Activated T-helper 17 cell treated with anti-CD3 and anti-CD28 coated beads, Interleukin-2, amount 50 U/mL, for 72 hours (primary cell): Measurements from ENCODE around the gene PIMREG. TPM values are rescaled to one million over a fixed set of nuclear protein-coding genes. Genes with fewer than 3 reads are reported as not detected.
"Not testable (repeated sequence)": the region's sequence is repeated elsewhere in the genome, so short reads cannot be mapped to it uniquely, and the experiment has no call there.

ENCODE experiments used
- ATAC-seq: fragments of 150-1000 bp; cut with Tn5 transposase; replicated peaks from 2 replicates; pipeline ENCODE4 v1.10.0; 2021; ENCODE audit warnings: mild to moderate bottlenecking, moderate library complexity
- H3K27ac Mint-ChIP-seq: one replicate; pipeline ENCODE4 v1.8.0; 2022; ENCODE audit warnings: mixed read lengths
- H3K27me3 Mint-ChIP-seq: one replicate; pipeline ENCODE4 v1.8.0; 2022; ENCODE audit warnings: mixed read lengths
- H3K36me3 Mint-ChIP-seq: one replicate; pipeline ENCODE4 v1.8.0; 2022; ENCODE audit warnings: low read depth, mild to moderate bottlenecking, mixed read lengths
- H3K4me1 Mint-ChIP-seq: one replicate; pipeline ENCODE4 v1.8.0; 2022; ENCODE audit warnings: mixed read lengths
- H3K4me3 Mint-ChIP-seq: one replicate; pipeline ENCODE4 v1.8.0; 2022; ENCODE audit warnings: mild to moderate bottlenecking, mixed read lengths
- H3K9me3 Mint-ChIP-seq: one replicate; pipeline ENCODE4 v1.8.0; 2022; ENCODE audit warnings: mixed read lengths
- total RNA-seq, 2 donors: library from RNA; stranded (reverse); gene quantifications; one replicate each; pipeline ENCODE4 v1.2.3, GENCODE V29; 2022

The PIMREG gene
- total RNA-seq, 2 donors from 2014 or later, result 5.9 to 7.4 TPM

DNA sequence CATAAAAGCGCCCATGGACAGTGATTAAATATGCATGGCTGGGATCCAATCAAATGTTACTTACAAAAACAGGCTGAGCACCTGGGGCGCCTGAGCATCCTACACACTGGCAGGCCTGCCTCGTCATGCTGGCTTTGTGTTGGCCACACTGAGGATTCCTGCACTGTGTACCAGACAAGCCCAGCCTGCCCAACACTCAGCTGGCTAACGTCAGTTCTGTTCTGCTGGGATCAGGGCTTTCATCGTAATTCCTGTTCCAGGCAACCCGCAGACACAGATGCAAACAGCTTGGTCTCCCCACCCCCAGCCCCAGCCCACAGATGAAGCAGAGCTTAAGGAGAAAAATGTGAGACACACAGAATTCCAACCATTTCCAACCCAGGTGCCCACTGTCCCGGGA, 30.7 kb downstream of the PIMREG start:
- no peaks in the 10 kb centered on the region for H3K9me3 Mint-ChIP-seq
- H3K4me1 Mint-ChIP-seq, result peaks cover 5% of the 10 kb centered on the region
- peaks cover 3% of the 10 kb centered on the region for H3K27me3 Mint-ChIP-seq
- no peaks in the 10 kb centered on the region for H3K36me3 Mint-ChIP-seq
- no peak overlapping the region for H3K4me3 Mint-ChIP-seq
- no peak for ATAC-seq
- H3K27ac Mint-ChIP-seq, result no peak overlapping the region

DNA sequence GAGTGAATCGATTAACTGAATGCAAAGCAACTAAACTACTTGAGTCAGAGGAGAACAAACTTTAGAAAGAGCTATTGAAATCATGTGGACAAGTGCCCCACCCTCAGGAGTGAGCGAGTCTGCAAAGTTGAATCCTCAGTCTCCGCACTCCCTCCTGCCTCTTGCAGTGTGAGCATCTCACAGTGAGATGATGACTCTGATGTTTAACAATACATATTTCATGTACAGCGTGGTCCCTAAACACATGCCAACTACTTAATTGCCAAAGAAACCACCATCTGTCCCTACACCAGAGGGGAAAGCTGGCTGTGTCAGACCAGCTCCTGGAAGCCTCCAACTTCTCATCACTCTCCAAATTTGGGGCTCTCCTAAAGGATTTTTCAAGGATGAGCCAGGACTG, 31.2 kb downstream of the PIMREG start:
- H3K27ac Mint-ChIP-seq, result no peak overlapping the region
- H3K4me1 Mint-ChIP-seq, result peaks cover 5% of the 10 kb centered on the region
- H3K4me3 Mint-ChIP-seq, result no peak overlapping the region
- peaks cover 3% of the 10 kb centered on the region for H3K27me3 Mint-ChIP-seq
- H3K36me3 Mint-ChIP-seq, result no peaks in the 10 kb centered on the region
- ATAC-seq, result no peak
- H3K9me3 Mint-ChIP-seq, result no peaks in the 10 kb centered on the region

DNA sequence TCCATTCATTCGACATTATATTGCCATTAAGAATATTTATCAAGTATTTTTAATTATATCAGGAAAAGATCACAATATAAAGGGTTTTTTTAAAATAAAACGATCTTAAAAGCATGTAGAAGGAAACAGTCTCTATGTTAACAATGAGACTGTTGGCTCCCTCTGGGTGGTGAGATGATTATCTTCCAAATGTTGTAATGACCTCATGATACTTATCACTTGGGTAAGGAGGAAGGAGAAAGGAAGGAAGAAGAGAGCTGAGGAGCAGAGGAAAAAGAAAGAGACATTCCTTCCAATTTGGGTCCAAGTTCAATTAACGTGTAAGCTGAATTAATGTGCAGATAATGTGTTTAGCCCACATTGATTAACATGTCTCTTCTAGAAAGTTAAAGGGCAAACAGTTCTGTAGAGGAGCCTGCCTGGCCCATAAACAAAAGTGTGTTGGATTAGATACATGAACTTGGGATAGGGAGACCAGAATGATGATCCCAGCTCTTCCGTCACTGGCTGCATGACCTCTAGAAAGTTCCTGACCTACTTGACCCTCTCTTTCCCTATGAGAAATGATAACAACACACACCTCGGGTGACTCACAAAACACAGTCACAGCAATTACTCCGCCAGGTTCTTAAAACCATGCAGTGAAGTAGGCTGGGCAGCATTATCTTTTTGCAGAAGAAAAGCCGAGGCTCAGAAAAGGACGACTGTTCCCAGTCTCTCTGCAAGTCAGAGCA, 32.0 kb downstream of the PIMREG start:
- peaks cover 3% of the 10 kb centered on the region for H3K27me3 Mint-ChIP-seq
- H3K9me3 Mint-ChIP-seq, result no peaks in the 10 kb centered on the region
- peaks cover 5% of the 10 kb centered on the region for H3K4me1 Mint-ChIP-seq
- no peaks in the 10 kb centered on the region for H3K36me3 Mint-ChIP-seq
- no peak overlapping the region for H3K4me3 Mint-ChIP-seq
- no peak overlapping the region for H3K27ac Mint-ChIP-seq
- ATAC-seq, result no peak

DNA sequence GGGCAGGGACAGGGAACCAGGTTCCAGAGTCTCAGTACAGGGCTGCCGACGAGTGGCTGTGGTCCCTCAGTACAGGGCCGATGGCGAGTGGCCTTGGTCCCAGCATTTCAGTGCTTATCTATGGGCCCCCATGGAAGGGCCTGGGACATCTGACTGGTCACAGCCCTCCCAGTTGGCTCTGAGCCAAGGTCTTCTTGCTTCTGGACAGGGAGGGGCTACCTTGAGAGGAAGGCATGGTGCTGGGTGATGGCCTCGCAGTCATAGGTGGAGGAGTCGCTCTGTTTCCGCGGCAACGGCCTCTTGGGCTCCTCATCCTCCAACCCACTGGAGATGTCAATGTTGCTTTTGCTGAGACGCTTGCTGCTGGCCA, 32.5 kb downstream of the PIMREG start:
- no peaks in the 10 kb centered on the region for H3K9me3 Mint-ChIP-seq
- ATAC-seq, result no peak
- peaks cover 3% of the 10 kb centered on the region for H3K27me3 Mint-ChIP-seq

DNA sequence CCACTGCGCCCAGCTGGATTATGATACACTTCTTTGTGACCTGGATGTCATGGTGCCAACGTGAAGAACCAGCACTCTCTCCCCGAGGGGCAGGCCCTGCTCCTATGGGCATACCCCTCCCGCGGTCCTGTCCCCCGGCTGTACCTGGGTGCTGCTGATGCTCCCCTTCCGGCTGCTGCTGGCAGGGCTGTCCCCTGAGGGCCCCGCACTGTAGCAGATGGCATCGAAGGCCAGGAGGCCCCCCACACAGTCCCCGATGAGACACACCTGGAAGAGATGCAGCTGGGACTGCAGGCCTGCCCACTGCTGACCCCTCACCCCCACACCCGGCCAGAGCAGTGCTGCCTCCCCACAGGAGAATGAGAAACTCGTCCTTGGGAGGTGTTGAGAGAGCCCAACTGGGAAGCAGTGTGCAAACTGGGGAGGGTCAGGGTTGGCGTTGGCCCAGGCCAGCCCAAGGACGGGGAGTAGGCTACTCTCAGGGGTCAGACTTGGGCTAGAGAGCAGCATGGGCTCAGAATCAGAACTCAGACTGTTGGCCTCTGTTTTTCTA, 33.7 kb downstream of the PIMREG start:
- peaks cover 4% of the 10 kb centered on the region for H3K4me1 Mint-ChIP-seq
- H3K36me3 Mint-ChIP-seq, result no peaks in the 10 kb centered on the region
- H3K27me3 Mint-ChIP-seq, result peaks cover 3% of the 10 kb centered on the region
- H3K27ac Mint-ChIP-seq, result no peak overlapping the region
- ATAC-seq, result no peak
- no peaks in the 10 kb centered on the region for H3K9me3 Mint-ChIP-seq
- no peak overlapping the region for H3K4me3 Mint-ChIP-seq

More for the DNA sequence above, 32.5 kb downstream of the PIMREG start:
- Mint-ChIP-seq H3K27ac (no peak overlapping the region), H3K4me1 (peaks cover 5% of the 10 kb centered on the region), H3K36me3 (no peaks in the 10 kb centered on the region), H3K4me3 (no peak overlapping the region)

DNA sequence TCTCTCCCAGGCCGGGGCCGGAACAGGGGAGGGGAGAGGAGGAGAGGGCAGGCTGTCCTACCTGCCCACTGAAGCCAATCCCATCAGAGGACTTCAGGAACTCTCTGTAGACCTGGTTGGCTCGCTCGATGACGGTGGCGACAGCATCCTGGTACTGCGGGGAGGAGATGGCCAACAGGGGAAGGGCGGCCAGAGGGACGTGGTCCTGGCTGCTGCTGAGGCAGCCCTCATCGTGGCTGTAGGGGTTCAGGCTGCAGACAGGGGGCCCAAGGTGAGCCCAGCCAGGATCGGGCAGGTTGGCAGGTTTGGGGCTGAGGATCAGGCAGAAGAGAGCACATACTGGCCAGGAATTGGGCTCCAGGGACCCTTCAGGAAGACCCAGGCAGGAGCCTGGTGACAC, 34.2 kb downstream of the PIMREG start:
- H3K9me3 Mint-ChIP-seq, result no peaks in the 10 kb centered on the region
- no peak for ATAC-seq

DNA sequence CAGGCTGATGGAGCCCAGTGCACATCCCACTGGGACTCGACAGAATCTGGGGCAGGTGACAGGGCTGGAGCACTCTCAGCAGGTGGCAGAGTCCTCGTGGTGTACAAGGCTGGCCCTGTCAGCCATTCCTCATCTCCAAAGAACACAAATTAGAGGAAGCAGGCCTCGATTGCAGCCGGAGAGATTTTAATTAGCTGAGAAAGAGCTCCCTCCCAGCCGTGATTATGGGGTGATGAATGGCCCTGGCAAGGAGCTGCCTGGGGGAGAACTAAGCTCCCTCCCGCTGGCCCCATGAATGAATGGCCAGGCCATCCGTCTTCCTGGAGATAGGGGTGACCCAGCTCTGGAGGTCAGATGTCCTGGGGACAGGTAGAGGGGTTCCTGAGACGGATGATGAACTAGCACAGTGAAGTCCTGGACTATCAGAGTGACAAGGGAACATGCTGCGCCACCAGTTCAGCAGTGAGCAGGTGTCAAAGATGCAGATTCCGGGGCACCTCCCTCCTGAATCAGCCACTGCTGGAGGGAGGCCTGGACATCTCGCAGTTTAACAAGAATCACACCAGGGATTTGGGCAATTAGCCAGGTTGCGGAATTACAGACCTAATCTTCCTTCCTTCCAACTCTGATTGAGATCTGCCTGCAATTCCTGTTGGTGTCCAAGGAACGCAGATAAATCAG, 35.5 kb downstream of the PIMREG start:
- Mint-ChIP-seq H3K27me3 (peaks cover 3% of the 10 kb centered on the region), H3K4me1 (no peaks in the 10 kb centered on the region), H3K36me3 (no peaks in the 10 kb centered on the region), H3K4me3 (no peak overlapping the region), H3K27ac (no peak overlapping the region), H3K9me3 (no peaks in the 10 kb centered on the region)
- no peak for ATAC-seq

More for the DNA sequence above, 34.2 kb downstream of the PIMREG start:
- Mint-ChIP-seq H3K36me3 (no peaks in the 10 kb centered on the region), H3K4me3 (no peak overlapping the region), H3K27me3 (peaks cover 3% of the 10 kb centered on the region), H3K4me1 (no peaks in the 10 kb centered on the region), H3K27ac (no peak overlapping the region)

DNA sequence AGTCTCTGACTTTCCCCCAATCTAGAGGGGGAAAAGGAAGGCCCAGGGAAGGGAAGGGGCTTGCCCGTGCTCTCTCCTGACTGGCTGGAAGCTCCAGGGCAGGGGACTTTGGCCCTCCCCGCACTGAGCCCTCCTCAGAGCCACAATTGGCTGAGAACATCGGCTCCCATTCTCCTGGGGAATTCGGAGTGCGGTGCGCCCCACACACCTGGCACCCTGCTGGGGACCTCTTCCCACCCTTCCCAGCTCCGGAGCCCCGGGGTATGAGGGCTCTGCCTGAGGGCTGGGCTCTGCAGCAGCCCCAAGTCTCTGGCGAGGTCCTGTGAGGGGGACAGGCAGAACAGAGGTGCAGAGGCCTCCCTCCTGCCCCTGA, 36.0 kb downstream of the PIMREG start:
- Mint-ChIP-seq H3K27me3 (peaks cover 3% of the 10 kb centered on the region), H3K9me3 (no peaks in the 10 kb centered on the region), H3K4me1 (no peaks in the 10 kb centered on the region), H3K36me3 (no peaks in the 10 kb centered on the region), H3K4me3 (no peak overlapping the region), H3K27ac (no peak overlapping the region)
- ATAC-seq, result no peak

DNA sequence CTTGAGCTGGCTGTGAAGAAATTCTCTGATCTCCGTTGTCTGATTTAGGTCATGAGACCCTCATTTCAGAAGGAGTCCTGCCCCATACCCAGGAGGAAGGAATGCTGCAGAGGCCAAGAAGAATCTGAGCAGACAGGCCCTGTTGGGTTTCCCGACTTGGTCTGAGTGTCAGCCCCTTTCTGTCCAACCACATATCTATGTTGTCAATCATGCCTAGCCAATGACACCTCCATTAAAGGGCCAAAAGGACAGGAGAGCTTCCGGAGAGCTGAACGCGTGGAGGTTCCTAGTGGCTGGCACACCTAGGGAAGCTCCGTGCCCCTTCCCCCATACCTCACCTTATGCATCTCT, 37.8 kb downstream of the PIMREG start:
- H3K27me3 Mint-ChIP-seq, result peaks cover 3% of the 10 kb centered on the region
- no peaks in the 10 kb centered on the region for H3K36me3 Mint-ChIP-seq
- H3K27ac Mint-ChIP-seq, result no peak overlapping the region
- ATAC-seq, result no peak
- no peaks in the 10 kb centered on the region for H3K4me1 Mint-ChIP-seq
- H3K4me3 Mint-ChIP-seq, result no peak overlapping the region
- H3K9me3 Mint-ChIP-seq, result no peaks in the 10 kb centered on the region

DNA sequence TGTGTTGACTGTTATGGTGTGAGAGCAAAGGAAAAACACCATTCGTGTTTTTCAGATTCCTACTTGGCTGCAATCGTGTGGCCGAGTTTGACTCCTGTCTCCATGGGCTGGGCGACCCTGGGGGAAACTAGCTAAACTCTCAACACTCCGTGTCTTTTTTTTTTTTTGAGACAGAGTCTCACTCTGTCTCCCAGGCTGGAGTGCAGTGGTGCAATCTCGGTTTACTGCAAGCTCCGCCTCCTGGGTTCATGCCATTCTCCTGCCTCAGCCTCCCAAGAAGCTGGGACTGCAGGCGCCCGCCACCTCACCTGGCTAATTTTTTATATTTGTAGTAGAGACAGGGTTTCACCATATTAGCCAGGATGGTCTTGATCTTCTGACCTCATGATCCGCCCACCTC, 38.5 kb downstream of the PIMREG start:
- ATAC-seq, H3K4me1 Mint-ChIP-seq, H3K36me3 Mint-ChIP-seq, H3K27me3 Mint-ChIP-seq, H3K4me3 Mint-ChIP-seq, H3K9me3 Mint-ChIP-seq, H3K27ac Mint-ChIP-seq: not testable (repeated sequence)

DNA sequence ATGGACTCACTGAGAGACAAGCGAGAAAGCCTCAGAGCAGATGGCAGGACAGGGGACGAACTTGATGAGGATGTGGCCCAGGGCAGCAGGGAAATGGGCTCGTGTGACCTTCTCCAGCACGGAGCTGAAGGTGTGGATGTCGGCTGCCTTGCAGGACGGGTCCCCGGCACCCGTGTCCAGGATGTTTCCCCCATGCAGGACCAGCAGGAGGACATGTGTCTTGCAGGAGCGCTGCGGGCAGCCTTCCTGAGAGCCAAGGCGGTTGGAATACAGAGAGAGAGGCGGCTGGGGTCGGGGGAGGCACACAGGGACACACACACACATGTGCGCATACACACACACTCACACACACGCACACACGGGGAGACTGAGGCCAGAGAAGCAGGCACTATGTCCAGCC, 39.3 kb downstream of the PIMREG start:
- ATAC-seq, result no peak
- H3K9me3 Mint-ChIP-seq, result no peaks in the 10 kb centered on the region
- H3K4me3 Mint-ChIP-seq, result no peak overlapping the region

DNA sequence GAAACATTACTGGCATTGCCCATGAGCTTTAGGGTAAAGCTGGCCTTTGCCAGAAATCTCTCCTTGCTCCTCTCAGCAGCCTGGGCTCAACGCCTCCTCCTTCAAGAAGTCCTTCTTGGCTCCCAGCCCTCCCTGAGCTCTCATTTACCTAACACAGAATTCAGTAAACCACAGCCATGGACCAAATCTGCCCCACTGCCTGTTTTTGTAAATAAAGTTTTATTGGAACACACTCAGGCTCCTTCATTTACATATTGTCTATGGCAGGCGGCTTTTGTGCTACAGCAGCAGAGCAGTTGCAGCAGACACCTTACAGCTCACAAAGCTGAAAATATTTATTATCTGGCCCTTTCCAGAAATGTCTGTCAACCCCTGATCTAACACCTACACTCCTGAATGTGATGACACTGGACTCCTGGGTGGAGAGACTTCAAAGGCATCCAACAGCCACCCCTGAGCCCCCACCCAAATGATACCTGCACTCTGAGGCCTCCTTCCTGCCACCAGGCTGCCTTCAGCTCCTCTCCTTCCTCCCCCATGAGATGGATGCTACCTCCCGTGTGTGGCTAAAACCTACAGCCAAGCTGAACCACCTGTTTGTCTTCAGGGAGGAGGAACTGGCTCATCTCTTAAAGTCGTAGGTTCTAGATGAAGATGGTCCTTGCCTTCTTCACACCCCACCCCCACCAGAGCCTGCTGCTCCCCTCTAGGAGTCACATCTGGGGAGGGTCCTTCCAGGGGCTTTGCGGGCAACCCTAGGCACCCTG, 41.6 kb downstream of the PIMREG start:
- no peaks in the 10 kb centered on the region for H3K9me3 Mint-ChIP-seq

More for the DNA sequence above, 39.3 kb downstream of the PIMREG start:
- Mint-ChIP-seq H3K27me3 (peaks cover 7% of the 10 kb centered on the region), H3K4me1 (no peaks in the 10 kb centered on the region), H3K27ac (no peak overlapping the region), H3K36me3 (no peaks in the 10 kb centered on the region)

DNA sequence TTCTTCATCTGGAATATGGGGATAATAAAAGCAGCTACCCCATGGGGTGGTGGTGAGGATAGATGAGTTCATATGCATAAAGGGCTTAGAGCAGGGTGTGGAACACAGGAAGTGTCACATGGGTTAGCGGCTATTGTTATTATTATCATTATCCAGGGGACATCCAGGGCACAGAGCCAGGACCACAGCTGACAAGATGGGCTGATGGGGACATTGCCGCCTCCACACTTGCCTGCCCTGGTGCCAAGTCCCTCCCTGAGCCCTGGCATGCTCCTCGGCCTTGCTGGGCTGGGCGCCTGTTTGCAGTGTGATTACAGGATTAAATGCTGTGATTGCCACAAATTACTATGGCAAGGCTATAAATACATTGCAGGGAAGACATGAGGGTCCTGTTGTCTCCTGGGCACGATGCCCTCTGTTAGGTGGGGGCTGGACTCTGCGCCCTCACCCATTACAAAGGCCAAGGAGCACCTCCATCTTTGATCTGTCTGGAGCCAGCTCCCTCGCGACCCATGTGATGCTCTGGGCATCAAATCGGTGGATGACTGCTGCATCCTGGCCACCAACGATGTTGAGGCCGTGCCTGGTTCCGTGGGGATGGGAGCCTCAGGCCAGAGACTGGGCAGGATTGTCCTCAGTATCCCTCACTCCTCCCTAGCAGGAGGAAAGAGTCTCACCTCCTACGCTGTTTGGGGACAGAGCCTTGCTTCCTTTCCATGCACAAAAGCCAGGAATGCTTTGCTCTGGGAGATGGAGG, 43.2 kb downstream of the PIMREG start:
- no peaks in the 10 kb centered on the region for H3K4me1 Mint-ChIP-seq
- no peaks in the 10 kb centered on the region for H3K9me3 Mint-ChIP-seq
- H3K27me3 Mint-ChIP-seq, result peaks cover 9% of the 10 kb centered on the region
- H3K36me3 Mint-ChIP-seq, result no peaks in the 10 kb centered on the region
- H3K4me3 Mint-ChIP-seq, result no peak overlapping the region
- H3K27ac Mint-ChIP-seq, result no peak overlapping the region
- ATAC-seq, result no peak

More for the DNA sequence above, 41.6 kb downstream of the PIMREG start:
- Mint-ChIP-seq H3K27me3 (peaks cover 9% of the 10 kb centered on the region), H3K27ac (no peak overlapping the region), H3K36me3 (no peaks in the 10 kb centered on the region), H3K4me3 (no peak overlapping the region), H3K4me1 (no peaks in the 10 kb centered on the region)
- no peak for ATAC-seq

DNA sequence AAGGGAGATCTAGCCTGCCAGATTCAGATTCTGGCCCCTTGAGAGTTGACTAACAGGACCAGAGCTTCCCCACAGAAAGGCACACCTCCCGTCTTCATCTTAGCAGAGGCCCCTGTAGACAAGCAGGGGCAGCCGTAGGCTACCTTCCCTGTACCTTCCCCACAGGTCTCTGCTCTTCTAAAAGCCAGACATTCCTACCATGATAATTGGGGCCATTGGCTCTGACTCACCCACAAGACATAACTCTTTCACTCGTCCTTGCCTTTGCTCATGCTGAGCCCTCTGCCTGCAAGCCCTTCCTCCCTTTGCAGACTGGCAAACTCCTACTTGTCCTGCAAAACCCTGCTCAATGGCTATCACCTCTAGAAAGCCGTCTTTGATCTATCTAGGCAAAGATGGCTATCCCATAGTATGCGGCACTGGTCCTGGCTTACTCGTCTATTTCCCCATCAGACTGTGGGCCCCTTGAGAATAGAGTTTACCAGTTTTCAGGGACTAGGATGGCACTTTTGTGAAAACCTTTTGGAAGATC, 43.8 kb downstream of the PIMREG start:
- ATAC-seq, result no peak
- no peaks in the 10 kb centered on the region for H3K9me3 Mint-ChIP-seq
- H3K27ac Mint-ChIP-seq, result no peak overlapping the region
- H3K27me3 Mint-ChIP-seq, result peaks cover 9% of the 10 kb centered on the region
- H3K4me3 Mint-ChIP-seq, result no peak overlapping the region
- H3K36me3 Mint-ChIP-seq, result no peaks in the 10 kb centered on the region
- H3K4me1 Mint-ChIP-seq, result no peaks in the 10 kb centered on the region
